Endothelial cell of umbilical vein (primary cell): Measurements from ENCODE around the gene CFAP65. TPM values are rescaled to one million over a fixed set of nuclear protein-coding genes. Genes with fewer than 3 reads are reported as not detected.

Experiments used
- BruUV-seq: library from RNA; stranded (reverse); fragments of 400-500 nt; replicated peaks from 2 replicates; lab custom pipeline; 2021; lab: Mats Ljungman, UMichigan
- CTCF ChIA-PET: fragments of 300-600, 350-600 bp; sonication (Branson Sonifier 250); formaldehyde crosslinking; loops from one replicate; lab custom pipeline; 2021; ENCODE audit warnings: antibody characterized with exemption, inconsistent platforms; lab: Charles Lee
- POLR2A ChIA-PET: fragments of 300-600, 350-600 bp; sonication (Branson Sonifier 250); formaldehyde crosslinking; loops from one replicate; lab custom pipeline; 2021; ENCODE audit warnings: antibody characterized with exemption, inconsistent platforms; lab: Charles Lee
- DNase-seq: peaks from one replicate; pipeline ENCODE4 v3.0.0-alpha.2; 2011; ENCODE audit warnings: low read depth, low spot score
- FAIRE-seq: peaks from 2 replicates; lab custom pipeline; 2011; peaks lifted over from hg19 to GRCh38; lab: Jason Lieb, UNC
- H2AFZ ChIP-seq: 2 replicates; pipeline ENCODE4 v1.6.0; 2012; ENCODE audit warnings: low read depth, low read length, control low read depth, inconsistent platforms
- H3K27ac ChIP-seq: 2 replicates; pipeline ENCODE4 v1.5.1; 2011; ENCODE audit warnings: low read depth, mild to moderate bottlenecking, control low read depth, low read length, moderate library complexity; ENCODE audit not compliant: insufficient read depth
- H3K27me3 ChIP-seq, 2 experiments: 2 replicates each; pipeline versions ENCODE4 v1.6.0 to v1.6.1; 2011; ENCODE audit warnings: low read length in 2 of 2, mixed read lengths in 1 of 2; ENCODE audit not compliant: control insufficient read depth in 2 of 2, insufficient read depth in 2 of 2
- H3K36me3 ChIP-seq, 2 experiments: 2 replicates in 1 of 2; 3 replicates in 1 of 2; pipeline ENCODE4 v1.5.1; 2011; ENCODE audit warnings: low read length in 2 of 2, mild to moderate bottlenecking in 1 of 2, moderate library complexity in 1 of 2; ENCODE audit not compliant: control insufficient read depth in 2 of 2, insufficient read depth in 2 of 2; ENCODE audit errors: extremely low read depth in 1 of 2
- H3K4me1 ChIP-seq: 3 replicates; pipeline ENCODE4 v1.5.1; 2011; ENCODE audit warnings: mild to moderate bottlenecking, low read length; ENCODE audit not compliant: control insufficient read depth, insufficient read depth; ENCODE audit errors: extremely low read depth
- H3K4me2 ChIP-seq: 2 replicates; pipeline ENCODE4 v1.6.1; 2011; ENCODE audit warnings: low read length, control low read depth, mixed read lengths; ENCODE audit not compliant: insufficient read depth
- H3K4me3 ChIP-seq, 3 experiments: fragments of 200-600 bp in 1 of 3; sonication (generic), shearing (Covaris generic) in 1 of 3; replicated peaks in 1 of 3; 2 replicates each; pipeline ENCODE4 v1.5.1; 2011 to 2016; ENCODE audit warnings: control low read depth in 3 of 3, low read length in 3 of 3, mild to moderate bottlenecking in 2 of 3, inconsistent platforms in 1 of 3, low read depth in 1 of 3, moderate library complexity in 1 of 3; ENCODE audit not compliant: insufficient read depth in 1 of 3
- H3K79me2 ChIP-seq: 2 replicates; pipeline ENCODE4 v1.6.0; 2012; ENCODE audit warnings: low read length, inconsistent platforms; ENCODE audit not compliant: control insufficient read depth, insufficient read depth
- H3K9ac ChIP-seq: replicated peaks from 2 replicates; pipeline ENCODE3; 2011; ENCODE audit warnings: low read length, control low read depth; ENCODE audit not compliant: insufficient read depth; ENCODE audit errors: extremely low read depth
- H3K9me1 ChIP-seq: replicated peaks from 3 replicates; pipeline ENCODE4 v1.6.0; 2011; ENCODE audit warnings: mild to moderate bottlenecking, low read length; ENCODE audit not compliant: control insufficient read depth, insufficient read depth; ENCODE audit errors: extremely low read depth
- H3K9me3 ChIP-seq: replicated peaks from 2 replicates; pipeline ENCODE4 v1.5.1; 2012; ENCODE audit warnings: low read length, inconsistent platforms; ENCODE audit not compliant: control insufficient read depth, insufficient read depth
- H4K20me1 ChIP-seq: replicated peaks from 2 replicates; pipeline ENCODE3; 2011; ENCODE audit warnings: mild to moderate bottlenecking, low read length; ENCODE audit not compliant: control insufficient read depth, insufficient read depth; ENCODE audit errors: extremely low read depth
- CTCF ChIP-seq, 2 donors: IDR thresholded peaks; 1 replicate in 1 of 2; 2 replicates in 1 of 2; pipeline ENCODE4 v1.5.1; 2011; ENCODE audit warnings: low read length in 2 of 2, mild to moderate bottlenecking in 2 of 2, moderate library complexity in 2 of 2, control low read depth in 1 of 2, inconsistent platforms in 1 of 2, low read depth in 1 of 2; ENCODE audit not compliant: insufficient read depth in 1 of 2; ENCODE audit errors: extremely low read depth in 1 of 2
- EZH2 ChIP-seq: IDR thresholded peaks from 2 replicates; pipeline ENCODE4 v1.6.1; 2012; ENCODE audit warnings: borderline replicate concordance, low read depth, mild to moderate bottlenecking, moderate library complexity, low read length, inconsistent platforms; ENCODE audit not compliant: severe bottlenecking
- FOS ChIP-seq: IDR thresholded peaks from 2 replicates; pipeline ENCODE4 v1.6.1; 2011; ENCODE audit warnings: mild to moderate bottlenecking, low read length, moderate library complexity, borderline replicate concordance; ENCODE audit not compliant: insufficient read depth
- GATA2 ChIP-seq: IDR thresholded peaks from 2 replicates; pipeline ENCODE4 v1.7.0; 2011; ENCODE audit warnings: low read depth, mild to moderate bottlenecking, moderate library complexity, mixed read lengths, low read length; ENCODE audit not compliant: insufficient read length, insufficient read depth
- JUN ChIP-seq: IDR thresholded peaks from 2 replicates; pipeline ENCODE4 v1.6.1; 2011; ENCODE audit warnings: borderline replicate concordance, low read depth; ENCODE audit not compliant: insufficient read length, insufficient read depth
- MAX ChIP-seq: IDR thresholded peaks from 2 replicates; pipeline ENCODE4 v1.6.1; 2011; ENCODE audit not compliant: insufficient read depth, insufficient read length
- MYC ChIP-seq: IDR thresholded peaks from one replicate; pipeline ENCODE4 v1.6.1; 2011; ENCODE audit warnings: mild to moderate bottlenecking, low read depth, low read length
- POLR2A ChIP-seq: IDR thresholded peaks from 2 replicates; pipeline ENCODE4 v1.6.1; 2012; ENCODE audit warnings: low read depth, mild to moderate bottlenecking, control low read depth, low read length
- POLR2AphosphoS5 ChIP-seq: IDR thresholded peaks from 2 replicates; pipeline ENCODE4 v1.6.1; 2012; ENCODE audit warnings: low read depth, mild to moderate bottlenecking, control low read depth, low read length, moderate library complexity; ENCODE audit not compliant: insufficient read depth
- dilution Hi-C: fragments of 300-500 bp; cut with MboI; formaldehyde crosslinking; loops from one replicate; pipeline ENCODE4 v1.15.0; 2019; ENCODE audit warnings: low sequenced_read_pairs; ENCODE audit not compliant: extremely low pct_ligation_motif_present
- intact Hi-C: fragments of 100-400 bp; cut with micrococcal nuclease; formaldehyde crosslinking; loops from one replicate; pipeline ENCODE4 v1.10.0; 2022
- polyA plus RNA-seq, 4 experiments: library from polyadenylated mRNA; depleted of rRNA in 3 of 4; stranded (reverse) in 3 of 4; unstranded in 1 of 4; fragments of >200 nt; gene quantifications; 2 replicates each; pipeline versions ENCODE4 v1.2.1 to v1.2.3, GENCODE V29; 2011 to 2012; ENCODE audit warnings: missing spikeins in 1 of 4
- total RNA-seq: library from RNA; stranded (reverse); gene quantifications from 2 replicates; pipeline ENCODE4 v1.2.3, GENCODE V29; 2021

CFAP65 gene
- total and polyA plus RNA-seq, 2 donors (not counting 3 experiments of a cell fraction or from before 2014, with no cell fraction given): 0.03 TPM; not detected in 1

DNA sequence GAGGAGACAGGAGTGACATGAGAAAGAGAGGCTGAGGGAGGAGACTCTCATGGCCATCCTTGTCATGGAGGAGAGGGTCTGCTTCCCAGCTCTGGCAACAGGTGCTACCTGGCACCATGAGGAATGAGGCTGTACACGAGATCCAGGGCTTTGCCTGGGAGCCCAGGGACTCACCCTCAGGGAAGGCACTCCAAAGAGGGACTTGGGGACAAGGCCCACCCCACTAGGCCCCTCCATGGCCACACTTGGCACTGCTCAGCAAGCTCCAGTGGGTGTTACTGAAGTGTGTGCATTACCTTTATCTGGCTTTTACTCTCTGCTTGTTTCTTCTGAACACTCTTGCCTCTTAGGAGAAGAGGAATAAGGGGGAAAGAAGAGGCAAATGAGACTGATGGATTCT lies 2.7 kb downstream of the CFAP65 start:
- no peak for TF ChIP-seq FOS
- TF ChIP-seq GATA2: no peak
- TF ChIP-seq POLR2A: no peak
- TF ChIP-seq MYC: no peak
- TF ChIP-seq POLR2AphosphoS5: no peak
- no peaks in the 10 kb centered on the region for H3K9me1 ChIP-seq
- peaks cover 30 to 32% of the 10 kb centered on the region in 2 experiments for H3K27me3 ChIP-seq
- no peak for FAIRE-seq
- dilution Hi-C loops (no loop called here), intact Hi-C loops (no loop called here)
- no peak overlapping the region for H3K4me2 ChIP-seq
- H3K79me2 ChIP-seq: no peaks in the 10 kb centered on the region
- H3K9me3 ChIP-seq: no peaks in the 10 kb centered on the region
- DNase-seq: no peak
- POLR2A ChIA-PET: no interaction called here
- CTCF ChIA-PET: interaction anchor here (0.7 to 5.6 kb wide), 3 partner anchors 9 to 81 kb away, joined by 3 to 52 read pairs (median 7); no protein-coding TSS in a partner anchor
- H3K4me1 ChIP-seq: no peaks in the 10 kb centered on the region
- H3K9ac ChIP-seq: no peak overlapping the region
- H3K4me3 ChIP-seq: no peak overlapping the region
- BruUV-seq: no TSS peak
- H3K27ac ChIP-seq: no peak overlapping the region
- no peaks in the 10 kb centered on the region for H4K20me1 ChIP-seq
- no peak overlapping the region for H2AFZ ChIP-seq
- H3K36me3 ChIP-seq: no peaks in the 10 kb centered on the region

DNA sequence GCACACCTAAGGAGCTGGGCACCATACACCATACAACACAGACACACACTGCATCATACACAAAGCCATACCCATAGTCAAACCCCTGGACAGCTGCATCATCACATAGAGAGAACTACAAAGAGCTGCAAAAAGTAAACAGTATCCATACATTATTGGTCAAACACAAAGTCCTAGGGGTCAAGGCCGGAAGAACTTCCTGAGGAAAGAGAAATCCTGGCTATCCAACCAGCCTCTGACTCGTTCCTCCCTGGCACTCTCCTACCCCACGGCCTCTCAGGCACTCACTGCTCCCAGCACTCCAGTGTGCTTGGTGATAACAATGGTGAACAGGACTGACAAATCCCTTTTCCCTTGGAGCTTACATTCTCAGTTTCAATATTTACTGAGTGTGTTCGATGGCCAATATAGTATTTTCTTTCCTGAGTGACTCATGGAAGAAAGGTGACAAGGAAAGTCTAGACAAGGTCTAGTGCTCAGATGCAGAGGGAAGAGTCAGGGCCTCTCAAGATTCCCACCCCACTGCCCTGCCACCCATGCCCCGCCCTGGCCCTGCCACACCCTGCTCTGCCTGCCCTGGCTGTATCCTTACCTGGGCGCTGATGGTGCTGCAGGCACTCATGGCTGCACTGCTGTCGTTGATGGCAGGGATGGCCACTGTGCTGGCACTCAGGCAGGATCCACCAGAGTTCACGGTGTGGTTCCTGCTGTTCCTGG lies 3.4 kb downstream of the CFAP65 start:
- intact Hi-C loops (no loop called here), dilution Hi-C loops (no loop called here)
- no peak for DNase-seq
- H2AFZ ChIP-seq: no peak overlapping the region
- H3K27ac ChIP-seq: no peak overlapping the region
- H3K4me1 ChIP-seq: no peaks in the 10 kb centered on the region
- H3K4me2 ChIP-seq: no peak overlapping the region
- no peak for TF ChIP-seq MAX
- TF ChIP-seq EZH2: no peak
- TF ChIP-seq CTCF (IDR thresholded peaks at IDR 0.05; ENCODE audit: extremely low read depth in 1 of 2, insufficient read depth in 1 of 2, low read depth in 1 of 2, low read length in 2 of 2): no peak
- no peak for TF ChIP-seq JUN
- no peak for TF ChIP-seq POLR2AphosphoS5
- TF ChIP-seq POLR2A: no peak
- TF ChIP-seq FOS: no peak
- no peak for TF ChIP-seq GATA2
- TF ChIP-seq MYC: no peak
- H3K27me3 ChIP-seq: peaks cover 34 to 35% of the 10 kb centered on the region in 2 experiments
- H3K79me2 ChIP-seq: no peaks in the 10 kb centered on the region
- H3K4me3 ChIP-seq: no peak overlapping the region
- H3K36me3 ChIP-seq: no peaks in the 10 kb centered on the region
- H3K9me3 ChIP-seq: no peaks in the 10 kb centered on the region
- POLR2A ChIA-PET: no interaction called here
- no TSS peak for BruUV-seq
- no peak for FAIRE-seq
- no peaks in the 10 kb centered on the region for H3K9me1 ChIP-seq
- CTCF ChIA-PET: interaction anchor here (0.7 to 5.6 kb wide), 5 partner anchors 8 to 82 kb away, joined by 3 to 52 read pairs (median 3); no protein-coding TSS in a partner anchor
- H4K20me1 ChIP-seq: no peaks in the 10 kb centered on the region
- H3K9ac ChIP-seq: no peak overlapping the region
